ENCODE measurements around the gene ZSWIM4.
A peak's percentile ranks its signal among the peaks of the same experiment; 100 is the strongest.

The ZSWIM4 gene

GRCh38 chr19:13782537-13782936 lies 12.7 kb upstream of the ZSWIM4 start:
- no peak overlapping the region for H3K27ac ChIP-seq (ENCODE audit: poor library complexity, severe bottlenecking)
- ATAC-seq (ENCODE audit: low read depth) (no peak), DNase-seq (ENCODE audit: low spot score) (no peak)
- H3K27me3 ChIP-seq (ENCODE audit: insufficient read depth, poor library complexity, severe bottlenecking), result no peaks in the 10 kb centered on the region
- no peaks in the 10 kb centered on the region for H3K9me3 ChIP-seq (ENCODE audit: severe bottlenecking)
- no peak for TF ChIP-seq CTCF (IDR thresholded peaks at IDR 0.05; ENCODE audit: poor library complexity, severe bottlenecking)
- no peak overlapping the region for H3K4me3 ChIP-seq (ENCODE audit: severe bottlenecking)
- peaks cover 18% of the 10 kb centered on the region for H3K36me3 ChIP-seq (ENCODE audit: low read depth)
- peaks cover 5% of the 10 kb centered on the region for H3K4me1 ChIP-seq (ENCODE audit: insufficient read depth, poor library complexity, severe bottlenecking)

- DNase-seq (ENCODE audit: low spot score), result no peak
- H3K4me3 ChIP-seq (ENCODE audit: severe bottlenecking), result no peak overlapping the region
- no peak for TF ChIP-seq CTCF (IDR thresholded peaks at IDR 0.05; ENCODE audit: poor library complexity, severe bottlenecking)
- H3K4me1 ChIP-seq (ENCODE audit: insufficient read depth, poor library complexity, severe bottlenecking), result peaks cover 9% of the 10 kb centered on the region
- H3K9me3 ChIP-seq (ENCODE audit: severe bottlenecking), result no peaks in the 10 kb centered on the region
- no peaks in the 10 kb centered on the region for H3K27me3 ChIP-seq (ENCODE audit: insufficient read depth, poor library complexity, severe bottlenecking)
- H3K27ac ChIP-seq (ENCODE audit: poor library complexity, severe bottlenecking), result no peak overlapping the region
- no peak for ATAC-seq (ENCODE audit: low read depth)
- peaks cover 5% of the 10 kb centered on the region for H3K36me3 ChIP-seq (ENCODE audit: low read depth)
Measured at GRCh38 chr19:13783565-13784500, 11.4 kb upstream of the ZSWIM4 start.

GRCh38 chr19:13784731-13785452 lies 10.4 kb upstream of the ZSWIM4 start:
- no peak for DNase-seq (ENCODE audit: low spot score)
- H3K4me1 ChIP-seq (ENCODE audit: insufficient read depth, poor library complexity, severe bottlenecking), result peaks cover 9% of the 10 kb centered on the region

GRCh38 chr19:13788991-13789390 lies 6.3 kb upstream of the ZSWIM4 start:
- H3K9me3 ChIP-seq (ENCODE audit: severe bottlenecking), result no peaks in the 10 kb centered on the region
- H3K4me1 ChIP-seq (ENCODE audit: insufficient read depth, poor library complexity, severe bottlenecking), result peaks cover 7% of the 10 kb centered on the region
- no peak for TF ChIP-seq CTCF (IDR thresholded peaks at IDR 0.05; ENCODE audit: poor library complexity, severe bottlenecking)
- ATAC-seq (ENCODE audit: low read depth) (no peak), DNase-seq (ENCODE audit: low spot score) (no peak)
- no peaks in the 10 kb centered on the region for H3K27me3 ChIP-seq (ENCODE audit: insufficient read depth, poor library complexity, severe bottlenecking)
- H3K36me3 ChIP-seq (ENCODE audit: low read depth), result no peaks in the 10 kb centered on the region
- H3K4me3 ChIP-seq (ENCODE audit: severe bottlenecking), result no peak overlapping the region
- peak overlapping the region; percentile 77 for H3K27ac ChIP-seq (ENCODE audit: poor library complexity, severe bottlenecking)

More at GRCh38 chr19:13784731-13785452, 10.4 kb upstream of the ZSWIM4 start:
- Histone ChIP-seq H3K9me3 (ENCODE audit: severe bottlenecking) (no peaks in the 10 kb centered on the region), H3K36me3 (ENCODE audit: low read depth) (no peaks in the 10 kb centered on the region), H3K27me3 (ENCODE audit: insufficient read depth, poor library complexity, severe bottlenecking) (no peaks in the 10 kb centered on the region), H3K4me3 (ENCODE audit: severe bottlenecking) (no peak overlapping the region), H3K27ac (ENCODE audit: poor library complexity, severe bottlenecking) (peak overlapping the region; percentile 10)
- ATAC-seq (ENCODE audit: low read depth), result peak; percentile 65
- peak; percentile 74 for TF ChIP-seq CTCF (IDR thresholded peaks at IDR 0.05; ENCODE audit: poor library complexity, severe bottlenecking)

All from RWPE2 (cell line).